ENCODE results near the gene PSTK. TPM values are rescaled to one million over a fixed set of nuclear protein-coding genes. Genes with fewer than 3 reads are reported as not detected.

PSTK gene, protein sequence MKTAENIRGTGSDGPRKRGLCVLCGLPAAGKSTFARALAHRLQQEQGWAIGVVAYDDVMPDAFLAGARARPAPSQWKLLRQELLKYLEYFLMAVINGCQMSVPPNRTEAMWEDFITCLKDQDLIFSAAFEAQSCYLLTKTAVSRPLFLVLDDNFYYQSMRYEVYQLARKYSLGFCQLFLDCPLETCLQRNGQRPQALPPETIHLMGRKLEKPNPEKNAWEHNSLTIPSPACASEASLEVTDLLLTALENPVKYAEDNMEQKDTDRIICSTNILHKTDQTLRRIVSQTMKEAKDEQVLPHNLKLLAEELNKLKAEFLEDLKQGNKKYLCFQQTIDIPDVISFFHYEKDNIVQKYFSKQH
- total RNA-seq (6.3 and 7.6 TPM in 2 replicates), polyA plus RNA-seq (7.4 and 10.3 TPM in 2 replicates)

DNA sequence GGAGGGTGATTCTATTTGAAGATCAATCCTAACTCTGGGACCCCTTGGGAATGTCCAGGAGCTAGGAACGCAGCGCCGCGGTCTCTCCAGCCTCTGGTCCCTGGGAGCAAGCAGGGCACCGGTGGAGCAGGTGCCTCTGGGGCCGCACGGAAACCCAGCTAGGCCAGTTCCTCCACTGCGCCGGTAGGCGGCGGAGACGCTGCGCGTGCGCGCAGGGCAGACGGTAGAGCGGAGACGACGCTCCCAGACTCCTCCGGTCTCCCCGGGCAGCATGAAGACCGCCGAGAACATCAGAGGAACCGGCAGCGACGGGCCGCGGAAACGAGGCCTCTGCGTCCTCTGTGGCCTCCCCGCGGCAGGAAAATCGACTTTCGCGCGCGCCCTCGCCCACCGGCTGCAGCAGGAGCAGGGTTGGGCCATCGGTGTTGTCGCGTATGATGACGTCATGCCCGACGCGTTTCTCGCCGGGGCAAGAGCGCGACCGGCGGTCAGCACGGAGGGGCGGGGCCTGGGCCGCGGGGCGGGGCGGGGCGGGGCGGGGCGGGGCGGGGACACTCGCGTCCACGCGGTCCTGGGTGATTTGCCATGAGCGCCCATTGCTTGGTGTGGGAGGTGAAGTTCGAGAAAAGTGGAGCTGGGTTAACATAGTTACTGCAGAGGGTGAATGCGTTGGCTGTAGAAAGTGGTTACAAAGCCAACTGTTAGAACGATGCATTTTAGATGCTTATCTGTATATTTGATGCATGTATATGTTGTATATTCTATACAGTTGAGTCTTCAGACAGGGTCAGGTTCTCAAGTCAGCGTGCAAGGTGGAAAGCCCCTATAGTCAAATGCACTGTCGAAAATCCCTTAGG, at the start of gene PSTK:
TSS of gene PSTK (plus strand) at position 193 of the 857 bp plus-strand sequence. CDS start at position 272, 79 bp downstream.
- Histone ChIP-seq H3K27ac (peak within 1 kb of the TSS; percentile 98), H3K9me2 (replicated peaks; ENCODE audit: insufficient read depth) (no peaks in the 10 kb centered on the region), H3K9me3 (ENCODE audit: low read depth) (no peaks in the 10 kb centered on the region), H3K36me3 (replicated peaks; ENCODE audit: insufficient read depth, low read depth) (no peaks in the 10 kb centered on the region), H3K4me2 (peak within 1 kb of the TSS; percentile 96), H3K27me3 (no peaks in the 10 kb centered on the region), H3K4me1 (ENCODE audit: insufficient read depth) (peaks cover 3% of the 10 kb centered on the region), H3K4me3 (peak within 1 kb of the TSS; percentile 80), H3K79me2 (no peaks in the 10 kb centered on the region), H4K20me1 (ENCODE audit: insufficient read depth, poor library complexity, severe bottlenecking) (no peaks in the 10 kb centered on the region), H2AFZ (peak within 1 kb of the TSS; percentile 97)
- DNase-seq (ENCODE audit: low spot score) = peak; percentile 95
- TF ChIP-seq EZH2phosphoT487 (IDR thresholded peaks at IDR 0.05; ENCODE audit: low read depth, severe bottlenecking, unreplicated experiment) (no peak), EZH2 (IDR thresholded peaks at IDR 0.05; ENCODE audit: borderline replicate concordance) (no peak)
- TF ChIP-seq, protein P1, sequence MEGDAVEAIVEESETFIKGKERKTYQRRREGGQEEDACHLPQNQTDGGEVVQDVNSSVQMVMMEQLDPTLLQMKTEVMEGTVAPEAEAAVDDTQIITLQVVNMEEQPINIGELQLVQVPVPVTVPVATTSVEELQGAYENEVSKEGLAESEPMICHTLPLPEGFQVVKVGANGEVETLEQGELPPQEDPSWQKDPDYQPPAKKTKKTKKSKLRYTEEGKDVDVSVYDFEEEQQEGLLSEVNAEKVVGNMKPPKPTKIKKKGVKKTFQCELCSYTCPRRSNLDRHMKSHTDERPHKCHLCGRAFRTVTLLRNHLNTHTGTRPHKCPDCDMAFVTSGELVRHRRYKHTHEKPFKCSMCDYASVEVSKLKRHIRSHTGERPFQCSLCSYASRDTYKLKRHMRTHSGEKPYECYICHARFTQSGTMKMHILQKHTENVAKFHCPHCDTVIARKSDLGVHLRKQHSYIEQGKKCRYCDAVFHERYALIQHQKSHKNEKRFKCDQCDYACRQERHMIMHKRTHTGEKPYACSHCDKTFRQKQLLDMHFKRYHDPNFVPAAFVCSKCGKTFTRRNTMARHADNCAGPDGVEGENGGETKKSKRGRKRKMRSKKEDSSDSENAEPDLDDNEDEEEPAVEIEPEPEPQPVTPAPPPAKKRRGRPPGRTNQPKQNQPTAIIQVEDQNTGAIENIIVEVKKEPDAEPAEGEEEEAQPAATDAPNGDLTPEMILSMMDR (IDR thresholded peaks at IDR 0.05; ENCODE audit: poor library complexity) = peak; percentile 86
- 2% methylated on average over 61 of the region's 73 CpGs for WGBS (ENCODE audit: low lambda C conversion rate, missing lambda C conversion rate)

DNA sequence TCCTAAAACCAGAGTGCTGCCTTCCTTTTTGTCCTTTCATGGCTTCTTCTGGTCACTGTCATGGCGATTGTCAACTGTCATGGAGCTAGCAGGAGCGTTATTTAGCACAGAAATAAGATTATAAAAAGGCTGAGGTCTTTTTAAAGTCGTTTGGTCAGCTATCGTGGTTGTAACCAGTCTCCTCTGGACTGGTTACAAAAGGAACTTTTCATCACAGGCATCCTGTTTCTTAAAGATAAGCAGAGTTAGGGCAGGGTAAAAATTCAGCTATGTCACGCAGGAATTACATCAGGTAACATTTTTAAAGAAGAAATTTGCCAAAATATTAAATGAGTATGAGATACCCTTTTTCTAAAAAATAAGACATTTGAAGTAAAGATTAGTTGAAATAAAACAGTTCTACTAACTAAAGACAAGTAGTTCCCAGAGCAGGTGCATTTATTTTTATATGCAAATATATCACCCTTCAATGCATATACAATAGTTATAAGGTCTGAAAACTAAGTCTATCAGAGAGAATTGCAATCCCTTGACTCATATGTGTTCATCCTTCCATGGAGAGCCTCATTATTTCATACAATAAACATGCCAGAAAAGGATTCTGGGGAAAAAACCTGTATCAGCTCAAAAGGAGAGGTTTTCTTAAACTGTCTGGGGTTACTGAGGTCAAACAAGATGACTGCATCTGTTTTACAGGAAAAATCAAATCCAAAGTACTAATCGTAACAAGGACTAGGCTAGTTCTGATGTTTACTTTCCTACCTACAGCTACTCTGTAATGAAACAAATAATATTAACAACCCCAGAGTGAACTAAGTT, 48.9 kb upstream of the PSTK start:
- Histone ChIP-seq H3K4me2 (no peak overlapping the region), H3K9me2 (replicated peaks; ENCODE audit: insufficient read depth) (no peaks in the 10 kb centered on the region), H3K9me3 (ENCODE audit: low read depth) (no peaks in the 10 kb centered on the region), H3K36me3 (replicated peaks; ENCODE audit: insufficient read depth, low read depth) (no peaks in the 10 kb centered on the region), H3K4me1 (ENCODE audit: insufficient read depth) (no peaks in the 10 kb centered on the region), H4K20me1 (ENCODE audit: insufficient read depth, poor library complexity, severe bottlenecking) (no peaks in the 10 kb centered on the region), H3K79me2 (peaks cover 2% of the 10 kb centered on the region), H3K27me3 (no peaks in the 10 kb centered on the region), H3K4me3 (no peak overlapping the region), H3K27ac (no peak overlapping the region), H2AFZ (no peak overlapping the region)
- TF ChIP-seq, protein P1 (IDR thresholded peaks at IDR 0.05; ENCODE audit: poor library complexity) = no peak
- TF ChIP-seq EZH2 (IDR thresholded peaks at IDR 0.05; ENCODE audit: borderline replicate concordance) (no peak), EZH2phosphoT487 (IDR thresholded peaks at IDR 0.05; ENCODE audit: low read depth, severe bottlenecking, unreplicated experiment) (no peak)
- DNase-seq (ENCODE audit: low spot score) = no peak
- WGBS (ENCODE audit: low lambda C conversion rate, missing lambda C conversion rate) = 86% methylated on average over 6 of the region's 6 CpGs

DNA sequence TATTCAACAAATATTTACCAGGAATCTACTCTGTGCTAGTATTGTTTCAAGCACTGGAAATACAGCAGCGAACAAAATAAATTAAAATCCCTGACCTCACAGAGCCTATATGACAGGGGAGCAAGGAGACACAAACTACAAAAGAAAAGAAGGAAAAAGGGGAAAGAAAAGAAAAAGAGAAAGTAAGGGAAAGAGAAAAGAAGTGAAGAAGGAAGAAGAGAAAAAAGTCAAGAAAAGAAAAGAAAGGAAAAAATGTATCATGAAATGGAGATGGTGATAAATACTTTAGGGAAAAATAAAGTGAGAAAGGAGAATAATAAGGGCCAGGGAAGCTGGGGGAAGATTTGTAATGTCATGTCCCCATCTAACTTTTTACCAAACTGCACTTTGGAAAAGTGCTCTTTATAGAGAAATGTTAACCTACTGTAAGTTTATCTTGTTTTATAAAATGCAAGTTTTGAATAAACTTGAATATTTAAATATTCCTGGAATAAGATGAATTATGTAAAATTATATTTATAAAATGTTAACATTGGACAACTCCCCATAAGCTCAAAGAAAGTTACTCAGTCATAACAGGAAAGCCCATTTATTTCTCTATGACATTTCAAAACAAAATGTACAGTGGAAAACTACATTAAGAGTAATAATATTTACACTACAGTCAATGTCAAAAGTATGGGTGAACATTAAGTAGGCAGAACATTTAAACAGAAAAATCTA, 40.9 kb upstream of the PSTK start:
- H3K9me3 ChIP-seq (ENCODE audit: low read depth) = no peaks in the 10 kb centered on the region
- no peaks in the 10 kb centered on the region for H3K27me3 ChIP-seq
- no peak overlapping the region for H2AFZ ChIP-seq
- H4K20me1 ChIP-seq (ENCODE audit: insufficient read depth, poor library complexity, severe bottlenecking) = no peaks in the 10 kb centered on the region
- no peak overlapping the region for H3K4me3 ChIP-seq
- H3K79me2 ChIP-seq = peaks cover 2% of the 10 kb centered on the region
- TF ChIP-seq EZH2phosphoT487 (IDR thresholded peaks at IDR 0.05; ENCODE audit: low read depth, severe bottlenecking, unreplicated experiment) = no peak
- TF ChIP-seq EZH2 (IDR thresholded peaks at IDR 0.05; ENCODE audit: borderline replicate concordance) = no peak
- TF ChIP-seq, protein P1 (IDR thresholded peaks at IDR 0.05; ENCODE audit: poor library complexity) = no peak
- H3K4me1 ChIP-seq (ENCODE audit: insufficient read depth) = no peaks in the 10 kb centered on the region
- no peaks in the 10 kb centered on the region for H3K36me3 ChIP-seq (replicated peaks; ENCODE audit: insufficient read depth, low read depth)
- no peaks in the 10 kb centered on the region for H3K9me2 ChIP-seq (replicated peaks; ENCODE audit: insufficient read depth)
- H3K4me2 ChIP-seq = no peak overlapping the region
- no peak overlapping the region for H3K27ac ChIP-seq
- DNase-seq (ENCODE audit: low spot score) = no peak
- WGBS (ENCODE audit: low lambda C conversion rate, missing lambda C conversion rate) = 100% methylated on average over 1 of the region's 1 CpG
